A673 (cell line): ENCODE data around the gene ARHGAP8.

ENCODE experiments used
- EZH2 ChIP-seq: fragments of 200-600 bp; sonication (generic); IDR thresholded peaks from 2 replicates; pipeline ENCODE4 v1.6.1; 2017; ENCODE audit warnings: borderline replicate concordance, low read depth, mild to moderate bottlenecking, mixed read lengths, antibody characterized with exemption, low read length; ENCODE audit not compliant: poor library complexity, severe bottlenecking
- TF ChIP-seq, protein P1 (sequence below): fragments of 300-800, 200-600 bp; sonication (generic); conservative IDR thresholded peaks from 2 replicates; pipeline ENCODE4 v1.5.1; 2017; ENCODE audit warnings: low read depth, mild to moderate bottlenecking, antibody characterized with exemption, low read length, moderate library complexity, mixed read lengths

DNA sequence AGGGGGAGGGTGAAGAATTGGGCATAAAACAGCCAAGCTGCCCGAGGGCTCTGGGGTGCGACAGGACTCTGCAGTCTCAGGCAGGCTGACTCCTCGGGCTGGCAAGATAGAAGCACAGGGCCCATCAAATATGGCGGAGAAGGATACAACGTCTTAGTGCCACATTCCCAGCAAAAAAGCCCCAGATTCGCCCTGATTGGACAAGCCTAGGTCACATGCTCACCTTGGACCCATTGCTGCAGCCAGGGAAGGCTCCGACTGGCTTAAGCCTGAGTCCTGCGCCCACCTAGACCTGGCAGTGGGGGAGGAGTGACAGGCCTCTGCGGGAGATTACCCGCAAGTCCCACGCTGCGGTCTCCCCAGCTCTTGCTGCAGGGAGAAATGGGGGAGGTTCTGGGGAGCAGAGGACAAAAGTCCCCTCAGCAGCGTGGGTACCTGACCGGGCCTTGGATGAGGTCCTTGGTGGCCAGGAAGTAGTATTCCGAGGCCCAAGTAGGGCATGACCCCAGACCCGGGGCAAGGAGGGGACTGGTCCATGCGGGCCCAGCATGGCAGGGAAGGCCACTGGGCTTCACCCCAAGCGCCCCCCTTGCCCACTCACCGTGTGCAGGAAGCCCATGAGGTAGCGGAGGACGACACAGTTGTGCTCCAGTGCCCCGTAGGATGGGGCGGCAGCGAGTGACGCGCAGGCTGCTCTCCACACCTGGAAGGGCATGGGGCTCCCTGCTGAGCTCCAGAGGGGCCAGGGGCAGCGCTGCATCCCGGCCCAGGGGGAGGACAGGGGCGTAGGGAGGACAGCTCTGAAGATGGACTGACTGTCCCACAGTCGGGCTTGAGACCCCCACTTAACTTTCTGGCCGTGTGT, 113.0 kb downstream of the ARHGAP8 start:
- TF ChIP-seq, protein P1, sequence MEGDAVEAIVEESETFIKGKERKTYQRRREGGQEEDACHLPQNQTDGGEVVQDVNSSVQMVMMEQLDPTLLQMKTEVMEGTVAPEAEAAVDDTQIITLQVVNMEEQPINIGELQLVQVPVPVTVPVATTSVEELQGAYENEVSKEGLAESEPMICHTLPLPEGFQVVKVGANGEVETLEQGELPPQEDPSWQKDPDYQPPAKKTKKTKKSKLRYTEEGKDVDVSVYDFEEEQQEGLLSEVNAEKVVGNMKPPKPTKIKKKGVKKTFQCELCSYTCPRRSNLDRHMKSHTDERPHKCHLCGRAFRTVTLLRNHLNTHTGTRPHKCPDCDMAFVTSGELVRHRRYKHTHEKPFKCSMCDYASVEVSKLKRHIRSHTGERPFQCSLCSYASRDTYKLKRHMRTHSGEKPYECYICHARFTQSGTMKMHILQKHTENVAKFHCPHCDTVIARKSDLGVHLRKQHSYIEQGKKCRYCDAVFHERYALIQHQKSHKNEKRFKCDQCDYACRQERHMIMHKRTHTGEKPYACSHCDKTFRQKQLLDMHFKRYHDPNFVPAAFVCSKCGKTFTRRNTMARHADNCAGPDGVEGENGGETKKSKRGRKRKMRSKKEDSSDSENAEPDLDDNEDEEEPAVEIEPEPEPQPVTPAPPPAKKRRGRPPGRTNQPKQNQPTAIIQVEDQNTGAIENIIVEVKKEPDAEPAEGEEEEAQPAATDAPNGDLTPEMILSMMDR: no peak
- no peak for TF ChIP-seq EZH2
